GM19193 (cell line): ENCODE data around the gene C17orf100.
A peak's percentile ranks its signal among the peaks of the same experiment; 100 is the strongest.

ENCODE experiments used
- POLR2A ChIP-seq: IDR thresholded peaks from 4 replicates; pipeline ENCODE4 v1.6.1; 2011; ENCODE audit not compliant: insufficient read depth, insufficient read length; ENCODE audit errors: extremely low read depth

The C17orf100 gene

DNA sequence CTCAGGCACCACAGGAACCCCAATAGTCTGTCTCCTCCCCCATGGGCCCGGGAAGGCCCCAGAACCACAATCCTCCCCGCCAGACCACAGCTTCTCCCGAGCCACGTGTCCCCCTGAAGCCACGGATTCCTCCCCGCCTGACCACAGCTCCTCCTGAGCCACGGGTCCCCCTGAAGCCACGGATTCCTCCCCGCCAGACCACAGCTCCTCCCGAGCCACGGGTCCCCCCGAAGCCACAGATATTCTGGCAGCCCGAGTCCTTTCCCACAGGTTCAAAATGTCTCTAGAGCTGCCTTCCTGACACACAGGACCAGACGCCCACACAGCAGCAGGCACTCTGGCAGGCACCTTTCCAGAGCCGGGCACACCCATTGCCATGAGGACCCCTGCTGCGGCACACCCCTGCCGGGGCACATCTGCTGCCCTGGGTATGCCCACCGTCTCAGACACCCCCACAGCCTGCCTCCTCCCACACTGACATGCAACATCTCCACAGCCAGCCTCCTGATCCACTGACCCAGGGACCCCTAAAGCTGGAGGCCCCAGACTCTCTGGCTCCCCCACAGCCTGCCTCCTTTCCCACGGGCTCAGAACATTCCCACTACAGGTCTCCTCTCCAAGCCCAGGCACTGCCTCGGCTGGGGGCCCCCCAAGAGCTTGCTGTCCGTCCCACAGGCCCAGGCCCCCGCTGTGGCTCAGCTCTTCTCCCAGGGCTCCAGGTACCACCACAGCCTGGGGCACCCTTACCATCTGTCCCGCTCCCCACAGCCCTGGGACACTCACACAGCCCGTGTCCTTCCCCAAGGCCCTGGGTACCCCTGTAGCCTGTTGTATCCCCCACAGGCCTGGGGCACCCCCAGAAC lies 13.3 kb upstream of the C17orf100 start:
- no peak for TF ChIP-seq POLR2A

DNA sequence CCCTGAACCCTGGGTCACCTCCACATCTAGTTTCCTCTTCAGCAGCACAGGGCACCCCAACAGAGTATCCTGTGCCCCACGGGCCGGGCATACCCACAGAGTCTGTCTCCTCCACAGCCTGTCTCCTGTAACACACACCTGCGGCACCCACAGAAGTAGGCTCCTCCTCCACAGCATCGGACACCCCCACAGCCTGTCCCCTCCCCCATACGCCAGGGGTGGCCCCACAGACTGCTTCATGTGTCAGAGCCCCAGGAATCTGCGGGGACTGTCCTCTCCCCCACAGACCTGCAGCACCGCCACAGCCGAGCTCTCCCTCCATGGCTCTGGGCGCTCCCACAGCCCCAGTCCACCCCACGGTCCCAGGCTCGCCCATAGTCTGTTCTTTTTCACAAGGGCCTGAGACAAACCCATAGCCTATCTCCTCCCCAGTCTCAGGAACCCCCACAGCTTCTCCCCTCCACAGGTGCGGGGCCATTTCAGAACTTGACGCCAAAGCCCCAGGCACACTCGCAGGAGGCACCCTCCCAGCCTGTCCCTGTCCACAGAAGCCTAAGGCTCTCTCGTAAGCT lies 12.5 kb upstream of the C17orf100 start:
- no peak for TF ChIP-seq POLR2A

DNA sequence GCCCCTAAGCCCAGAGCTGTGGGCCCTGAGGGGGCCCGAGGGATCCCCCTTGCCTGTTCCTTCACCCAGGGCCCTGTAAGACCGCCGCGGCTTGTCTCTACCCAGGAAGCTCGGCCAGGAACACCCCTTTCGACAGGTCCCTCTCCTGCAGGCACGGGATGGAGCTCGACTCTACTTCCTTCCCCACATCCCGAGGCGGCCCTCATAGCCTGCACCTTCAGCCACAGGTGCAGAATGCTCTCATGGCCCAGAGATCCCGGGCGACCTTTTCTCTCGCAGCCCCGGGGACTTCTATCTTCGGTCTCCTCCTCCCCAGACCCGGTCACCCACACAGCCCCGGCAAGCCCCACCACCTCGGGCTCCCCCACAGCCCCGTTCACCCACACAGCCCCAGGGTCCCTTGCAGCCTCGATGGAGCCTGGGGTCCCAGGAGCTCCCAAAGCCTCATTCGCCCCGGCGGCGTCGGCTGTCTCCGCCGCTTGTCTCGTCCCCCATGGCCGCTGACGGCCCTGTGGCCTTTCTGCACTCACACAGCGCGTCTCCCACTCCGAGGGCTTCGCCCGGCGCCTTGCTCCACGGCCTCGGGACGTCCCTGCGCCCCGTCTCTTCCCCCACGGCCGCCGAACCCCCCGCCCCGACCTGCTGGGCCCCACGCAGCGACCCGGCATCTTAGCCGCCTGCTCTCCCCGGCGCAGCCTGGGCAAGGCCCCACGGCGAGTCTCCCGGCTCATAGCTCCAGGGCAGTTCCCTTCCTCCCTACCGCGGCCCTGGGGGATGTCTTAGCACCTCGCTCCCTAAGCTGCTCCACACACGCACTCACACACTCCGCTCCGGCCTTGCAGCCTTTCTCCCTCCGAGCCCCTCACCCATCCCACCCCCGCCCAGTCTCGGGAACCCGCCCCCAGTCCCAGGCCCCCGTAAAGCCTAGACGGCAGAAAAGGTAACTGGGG lies 11.7 kb upstream of the C17orf100 start:
- no peak for TF ChIP-seq POLR2A

DNA sequence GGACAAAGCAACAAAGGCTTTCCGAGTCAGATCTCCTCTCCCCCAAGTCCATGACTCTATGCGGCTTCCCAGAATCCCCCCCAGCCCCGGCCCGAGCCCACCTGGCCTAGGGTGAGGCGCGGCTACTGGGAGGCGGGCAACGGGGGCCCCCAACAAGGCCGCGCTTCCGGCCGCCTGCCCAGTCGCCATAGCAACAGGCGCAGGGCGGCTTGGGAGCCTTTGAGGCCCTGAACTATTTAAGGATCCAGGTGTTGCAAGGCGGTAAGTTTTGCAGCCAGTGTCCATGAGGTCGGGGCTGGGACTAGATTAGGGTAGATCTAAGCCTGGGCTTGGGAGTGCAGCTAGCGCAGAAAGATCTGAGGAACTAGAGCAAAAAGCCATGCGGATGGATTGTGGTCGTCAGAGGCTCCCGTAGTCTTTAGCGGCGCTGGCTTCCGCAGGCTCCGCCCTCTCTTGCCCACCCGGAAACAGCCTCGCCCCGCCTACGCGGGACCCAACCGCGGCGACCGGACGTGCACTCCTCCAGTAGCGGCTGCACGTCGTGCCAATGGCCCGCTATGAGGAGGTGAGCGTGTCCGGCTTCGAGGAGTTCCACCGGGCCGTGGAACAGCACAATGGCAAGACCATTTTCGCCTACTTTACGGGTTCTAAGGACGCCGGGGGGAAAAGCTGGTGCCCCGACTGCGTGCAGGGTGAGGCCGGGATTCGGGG lies 10.9 kb upstream of the C17orf100 start, which contains the start of the genes KIAA0753 and TXNDC17:
KIAA0753 (minus strand) TSS at position 176 of the 711 bp plus-strand sequence. CDS start 5,608 bp downstream, outside the sequence.
TXNDC17 (plus strand) TSS at position 525 of the 711 bp plus-strand sequence; CDS start at position 548, 23 bp downstream.
- peak; percentile 98 for TF ChIP-seq POLR2A

DNA sequence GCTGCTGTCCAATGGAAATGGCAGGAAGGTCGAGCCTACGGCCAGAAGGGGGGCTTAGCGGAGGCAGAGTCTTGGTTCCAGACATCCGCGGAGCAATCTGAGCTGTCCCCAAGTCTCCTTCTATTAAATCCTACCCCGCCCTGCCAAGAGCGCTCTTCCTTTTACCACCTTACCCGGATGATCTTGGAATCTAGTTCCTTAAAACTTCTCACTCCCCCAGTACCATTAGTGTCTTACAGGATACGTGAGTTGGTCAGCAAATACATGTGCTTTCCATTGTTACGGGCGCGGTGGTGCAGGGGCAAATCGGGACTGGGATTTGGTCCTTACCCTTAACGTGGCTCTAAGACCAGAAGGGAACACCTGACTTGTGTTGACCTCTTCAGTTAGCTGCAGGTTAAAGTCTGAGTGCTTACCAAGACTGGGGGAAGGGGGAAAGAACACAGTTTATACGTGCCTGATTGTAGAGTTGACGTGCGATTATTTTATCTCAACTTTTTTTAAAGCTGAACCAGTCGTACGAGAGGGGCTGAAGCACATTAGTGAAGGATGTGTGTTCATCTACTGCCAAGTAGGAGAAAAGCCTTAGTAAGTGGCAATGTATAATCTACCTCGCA lies 10.2 kb upstream of the C17orf100 start:
- no peak for TF ChIP-seq POLR2A

DNA sequence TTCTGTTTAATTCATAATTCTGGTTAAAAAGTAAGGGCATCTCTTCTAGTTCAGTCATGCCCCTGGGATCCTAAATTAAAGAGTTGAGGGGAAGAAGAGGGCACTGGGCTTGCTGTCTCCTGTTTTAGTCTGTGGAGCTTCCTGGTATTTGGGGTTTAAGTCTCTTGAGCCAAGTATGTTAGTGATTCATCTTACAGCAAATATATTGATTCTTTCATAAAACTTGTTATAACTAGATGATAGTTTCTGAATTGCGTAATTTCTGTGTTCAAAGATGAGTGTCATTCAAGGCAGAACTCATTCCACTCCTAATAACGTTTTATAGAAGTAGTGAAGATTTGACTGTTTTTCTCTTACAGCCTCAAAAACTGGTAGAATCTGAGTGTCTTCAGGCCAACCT lies 9.0 kb upstream of the C17orf100 start:
- no peak for TF ChIP-seq POLR2A

DNA sequence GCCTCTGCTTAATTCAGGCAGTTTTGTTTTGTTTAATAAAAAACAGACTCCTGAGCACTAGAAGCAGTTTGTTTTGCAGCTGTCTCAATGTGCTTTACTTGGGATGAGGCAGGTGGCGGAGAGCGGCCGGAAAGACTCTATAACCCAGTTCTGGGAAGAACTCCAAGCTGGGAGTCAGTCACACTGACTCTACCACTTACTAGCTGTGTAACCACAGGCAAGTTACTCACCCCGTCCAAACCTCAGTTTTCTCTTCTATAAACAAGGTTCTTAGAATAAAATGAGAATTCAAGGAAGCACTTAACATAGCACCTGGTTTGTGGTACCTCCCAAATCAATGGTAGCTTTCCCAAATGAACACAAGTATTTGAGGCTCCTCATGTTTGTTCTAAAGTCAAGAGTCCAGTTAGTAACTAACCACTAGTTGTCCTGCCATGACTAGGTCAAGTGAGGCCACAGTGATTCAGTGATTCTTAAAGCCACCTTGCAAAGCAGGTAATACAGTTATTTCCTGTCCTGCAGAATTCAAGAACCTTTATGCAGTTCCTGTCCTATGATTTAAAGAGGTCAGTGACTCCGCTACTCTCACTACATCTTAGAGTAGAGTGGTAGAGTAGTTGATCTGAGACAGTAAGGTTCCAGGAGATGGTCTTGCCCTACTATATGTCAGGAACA lies 8.0 kb upstream of the C17orf100 start:
- no peak for TF ChIP-seq POLR2A

DNA sequence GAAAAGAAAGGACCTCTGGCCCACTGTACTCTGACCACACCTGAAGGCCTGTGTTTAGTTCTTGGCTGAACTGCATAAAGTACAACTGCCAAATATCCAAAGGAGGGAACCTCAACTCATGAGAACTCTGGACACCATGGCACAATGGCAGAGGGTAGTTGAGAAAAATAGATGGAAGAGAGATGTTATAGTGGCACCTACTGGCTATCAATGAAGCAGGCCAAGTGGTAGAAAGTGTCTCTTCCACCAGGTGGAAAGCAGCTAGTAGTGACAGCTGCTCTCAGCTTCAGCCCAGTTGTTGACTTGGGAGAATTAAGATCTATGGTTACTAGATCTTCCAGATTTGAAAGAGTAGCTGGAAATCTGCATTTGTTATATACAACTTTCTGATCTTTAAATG lies 3.4 kb upstream of the C17orf100 start:
- no peak for TF ChIP-seq POLR2A

DNA sequence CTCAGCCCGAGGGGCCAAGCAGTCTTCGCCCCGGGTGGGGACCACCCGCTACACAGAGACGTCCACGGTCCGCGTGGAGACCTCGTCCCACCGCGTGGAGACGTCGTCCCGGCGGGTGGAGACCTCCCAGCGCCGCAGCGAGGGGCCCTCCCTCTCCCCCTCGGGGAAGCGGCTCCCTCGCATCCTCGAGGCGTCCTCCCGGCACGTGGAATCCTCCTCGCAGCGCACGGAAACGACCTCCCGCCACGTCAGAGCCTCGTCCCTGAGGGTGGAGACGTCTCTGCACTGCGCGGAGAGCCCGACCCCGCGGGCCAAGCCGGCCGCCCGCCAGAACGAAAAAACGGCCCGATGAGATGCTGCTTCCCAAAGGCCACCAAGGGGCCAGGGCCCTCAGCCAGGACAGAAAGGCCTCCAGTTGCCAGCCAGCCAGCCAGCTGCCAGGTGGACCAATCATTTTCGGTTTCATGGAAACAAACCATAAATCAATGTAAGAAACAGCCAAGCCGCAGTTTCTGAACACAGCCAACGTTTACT lies 424 bp downstream of the C17orf100 start:
- TF ChIP-seq POLR2A = no peak

DNA sequence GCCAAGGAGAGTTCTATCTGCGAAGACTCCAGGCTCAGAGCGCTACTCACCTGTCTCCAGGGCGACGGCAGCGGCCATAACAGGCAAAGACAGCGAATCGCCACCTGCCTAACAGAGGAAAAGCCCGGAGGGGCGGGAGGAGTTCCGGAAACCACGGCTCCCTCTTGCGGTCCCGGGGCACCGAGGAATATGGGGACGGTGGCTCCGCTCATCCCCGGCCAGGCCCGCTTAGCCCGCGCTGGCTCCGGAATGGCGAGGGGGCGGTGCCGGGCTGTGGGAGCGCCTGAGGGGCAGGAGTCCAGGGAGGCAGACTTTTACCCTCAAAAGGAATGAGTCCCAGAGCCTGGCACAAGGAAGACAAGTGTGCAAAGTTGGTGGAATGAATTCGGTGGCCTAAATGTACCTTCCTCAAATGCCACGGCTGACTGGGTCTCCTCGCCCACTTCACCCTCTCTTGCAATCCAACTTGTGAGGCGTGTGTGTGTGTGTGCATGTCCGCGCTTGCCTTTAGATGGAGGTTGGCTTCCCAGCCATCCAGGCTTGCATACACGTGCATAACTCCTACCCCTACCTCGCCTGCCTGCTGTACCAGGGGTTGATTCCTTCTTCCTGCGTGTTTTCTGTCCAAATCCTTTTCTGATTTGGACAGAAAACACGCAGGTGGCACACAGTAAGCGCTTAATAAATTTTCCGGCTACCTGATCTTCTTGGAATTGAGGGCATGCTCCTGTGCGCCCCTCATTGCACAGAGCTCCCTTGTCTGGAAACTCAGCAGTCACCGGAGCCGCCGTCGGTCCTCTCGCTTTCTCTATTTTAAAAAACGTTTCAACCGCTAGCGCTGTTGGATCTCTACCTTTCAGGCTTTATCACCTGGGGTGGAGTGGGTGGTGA lies 3.5 kb downstream of the C17orf100 start:
- TF ChIP-seq POLR2A = no peak

DNA sequence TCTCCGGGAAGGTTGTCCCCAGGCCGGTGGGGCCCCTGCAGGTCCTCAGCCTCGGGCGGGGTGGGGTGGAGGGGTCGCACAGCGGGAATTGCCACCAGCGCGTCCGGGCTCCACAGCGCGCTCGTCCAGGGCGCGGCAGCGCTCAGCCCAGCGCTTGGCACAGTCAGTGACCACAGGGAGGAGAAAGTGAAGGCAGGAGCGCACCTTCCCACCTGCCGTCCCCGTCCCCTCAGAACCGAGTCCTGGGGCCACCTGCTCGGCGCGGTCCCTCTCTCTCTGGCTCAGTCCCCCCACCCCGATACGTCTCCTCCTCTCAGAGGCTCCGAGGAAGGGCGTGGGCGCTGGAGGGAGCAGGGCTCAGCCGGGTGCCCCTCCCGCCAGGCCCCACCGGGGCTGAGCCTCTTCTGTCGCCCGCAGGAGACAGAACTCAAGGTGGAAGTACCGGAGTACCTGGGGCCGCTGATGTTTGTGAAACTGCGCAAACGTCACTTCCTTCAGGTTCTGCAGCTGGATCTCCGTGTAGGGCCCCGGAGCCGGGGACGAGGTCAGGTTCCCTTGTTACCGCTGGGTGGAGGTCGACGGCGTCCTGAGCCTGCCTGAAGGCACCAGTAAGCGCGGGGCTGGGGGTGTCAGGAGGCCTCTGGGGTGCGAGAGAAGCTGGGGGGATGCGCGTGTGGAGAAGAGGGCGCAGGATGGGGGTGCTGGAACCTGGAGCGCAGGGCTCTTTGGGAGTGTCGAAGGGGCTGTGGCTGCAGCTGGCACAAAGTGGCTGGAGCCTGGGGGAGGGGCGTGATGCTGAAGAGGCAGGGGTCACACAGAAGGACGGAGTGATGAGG lies 5.5 kb downstream of the C17orf100 start:
- peak; percentile 54 for TF ChIP-seq POLR2A
